ENCODE measurements around the gene NCOA5.
"Not testable (repeated sequence)": the region's sequence is repeated elsewhere in the genome, so short reads cannot be mapped to it uniquely, and the experiment has no call there.

Gene NCOA5

GRCh38 chr20:46102940-46103339, 13.2 kb upstream of the NCOA5 start:
- no peak overlapping the region for H3K4me3 ChIP-seq (ENCODE audit: low read depth, low read length)
- no peak for TF ChIP-seq CTCF (IDR thresholded peaks at IDR 0.05; ENCODE audit: borderline replicate concordance, insufficient read depth, low read depth, low read length)

GRCh38 chr20:46101957-46102356, 12.2 kb upstream of the NCOA5 start:
- TF ChIP-seq CTCF (IDR thresholded peaks at IDR 0.05; ENCODE audit: borderline replicate concordance, insufficient read depth, low read depth, low read length): no peak

GRCh38 chr20:46100988-46101387, 11.2 kb upstream of the NCOA5 start:
- no peak overlapping the region for H3K4me3 ChIP-seq (ENCODE audit: low read depth, low read length)
- no peak for TF ChIP-seq CTCF (IDR thresholded peaks at IDR 0.05; ENCODE audit: borderline replicate concordance, insufficient read depth, low read depth, low read length)

More at GRCh38 chr20:46101957-46102356, 12.2 kb upstream of the NCOA5 start:
- no peak overlapping the region for H3K4me3 ChIP-seq (ENCODE audit: low read depth, low read length)

- not testable (repeated sequence) for H3K4me3 ChIP-seq (ENCODE audit: low read depth, low read length)
Measured at GRCh38 chr20:46100444-46100843, 10.7 kb upstream of the NCOA5 start.

- H3K4me3 ChIP-seq (ENCODE audit: low read depth, low read length): no peak overlapping the region
Measured at GRCh38 chr20:46099491-46100287, 9.9 kb upstream of the NCOA5 start.

GRCh38 chr20:46093531-46093930, 3.8 kb upstream of the NCOA5 start:
- H3K4me3 ChIP-seq (ENCODE audit: low read depth, low read length): no peak overlapping the region
- TF ChIP-seq CTCF (IDR thresholded peaks at IDR 0.05; ENCODE audit: borderline replicate concordance, insufficient read depth, low read depth, low read length): no peak

More at GRCh38 chr20:46099491-46100287, 9.9 kb upstream of the NCOA5 start:
- peak; percentile 45; the same call in 1 of the 2 replicates for TF ChIP-seq CTCF (IDR thresholded peaks at IDR 0.05; ENCODE audit: borderline replicate concordance, insufficient read depth, low read depth, low read length)

- H3K4me3 ChIP-seq (ENCODE audit: low read depth, low read length): not testable (repeated sequence)
Measured at GRCh38 chr20:46091622-46092535, 2.1 kb upstream of the NCOA5 start.

- peak overlapping the region; percentile 81 for H3K4me3 ChIP-seq (ENCODE audit: low read depth, low read length)
- TF ChIP-seq CTCF (IDR thresholded peaks at IDR 0.05; ENCODE audit: borderline replicate concordance, insufficient read depth, low read depth, low read length): no peak
Measured at GRCh38 chr20:46089167-46089416, 670 bp downstream of the NCOA5 start.
